DMS 273 treated with DMSO at 0.1 percent for 48 hours (cell line): ENCODE measurements around the gene ACSF3.

Source experiments
- DNase-seq: peaks from one replicate; lab custom pipeline; 2025; lab: John Stamatoyannopoulos, UW

ACSF3 gene

GRCh38 chr16:89201439-89202377 lies 108.1 kb downstream of the ACSF3 start:
- DNase-seq: no peak

- DNase-seq: no peak
Observed at GRCh38 chr16:89202422-89203215, 109.0 kb downstream of the ACSF3 start.
